Measurements from ENCODE around the gene LTF. TPM values are rescaled to one million over a fixed set of nuclear protein-coding genes. Genes with fewer than 3 reads are reported as not detected.
A peak's percentile ranks its signal among the peaks of the same experiment; 100 is the strongest.

LTF gene
- total and polyA plus RNA-seq, 2 of the 13 experiments (the other 11 are each of a cell fraction or from before 2014, with no cell fraction given), result not detected

DNA sequence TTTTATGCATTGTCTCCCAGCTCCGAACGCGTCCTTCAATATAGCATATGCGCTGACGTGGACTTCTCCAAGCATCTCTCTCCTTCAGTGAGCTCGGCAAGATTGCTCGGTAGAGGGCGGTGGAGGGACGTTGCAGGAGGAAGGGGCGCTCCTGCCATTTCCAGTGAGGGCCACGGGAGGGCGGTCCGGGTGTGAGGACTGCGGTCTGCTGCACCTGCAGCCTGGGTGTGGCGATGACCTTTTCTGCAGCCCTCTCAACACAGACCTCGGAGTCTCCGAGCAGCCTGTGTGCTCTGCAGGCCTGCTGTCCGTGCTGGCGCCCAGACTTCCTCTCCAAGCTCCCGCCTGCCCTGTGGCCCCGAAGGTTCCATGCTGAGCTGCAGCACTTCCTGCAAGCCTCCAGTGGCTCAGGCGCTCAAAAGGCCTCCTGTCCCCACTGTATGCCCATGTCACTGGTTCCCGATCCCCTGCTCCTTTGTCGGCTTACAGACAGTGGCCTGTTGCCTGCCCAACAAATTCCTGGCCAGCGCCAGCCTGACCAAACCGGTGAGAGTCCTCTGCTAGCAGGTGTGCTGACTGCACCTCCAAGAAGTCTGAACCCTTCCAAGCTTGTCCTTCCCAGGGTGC lies 24.1 kb upstream of the LTF start (continued):
- TF ChIP-seq ZBTB42 (CRISPR knock-in tag; IDR thresholded peaks at IDR 0.05) (no peak), MEIS2 (CRISPR knock-in tag; IDR thresholded peaks at IDR 0.05) (no peak), PPARG (CRISPR knock-in tag; conservative IDR thresholded peaks at IDR 0.05) (0 out of 2 replicates have a peak, but pooled peaks have one; percentile 28), ZFAT (CRISPR knock-in tag; conservative IDR thresholded peaks at IDR 0.05) (no peak), POLR2AphosphoS5 (IDR thresholded peaks at IDR 0.05; ENCODE audit: low read depth, low read length) (no peak), NFYC (CRISPR knock-in tag; IDR thresholded peaks at IDR 0.05) (no peak), POLR2AphosphoS2 (IDR thresholded peaks at IDR 0.05; ENCODE audit: low read depth, low read length) (no peak), MAFK (conservative IDR thresholded peaks at IDR 0.05 in 1 of 2, IDR thresholded peaks at IDR 0.05 in 1 of 2; ENCODE audit: low read length in 2 of 2) (0 out of 4 replicates have a peak, but pooled peaks of 1 of the 2 experiments have one; percentile 4), HNRNPH1 (optimal IDR thresholded peaks at IDR 0.05; ENCODE audit: low read depth, low read length) (no peak), HNRNPUL1 (IDR thresholded peaks at IDR 0.05; ENCODE audit: low read depth, low read length) (no peak), PHF20 (CRISPR knock-in tag; IDR thresholded peaks at IDR 0.05) (no peak), ZKSCAN1 (IDR thresholded peaks at IDR 0.05; ENCODE audit: low read length) (no peak), CEBPG (CRISPR knock-in tag; IDR thresholded peaks at IDR 0.05) (0 out of 2 replicates have a peak, but pooled peaks have one; percentile 11), SIN3B (IDR thresholded peaks at IDR 0.05; ENCODE audit: low read length) (no peak), CENPT (CRISPR knock-in tag; IDR thresholded peaks at IDR 0.05; ENCODE audit: low read depth) (no peak), ZNF607 (CRISPR knock-in tag; IDR thresholded peaks at IDR 0.05; ENCODE audit: borderline replicate concordance) (no peak), CCAR2 (optimal IDR thresholded peaks at IDR 0.05; ENCODE audit: low read depth, low read length) (no peak), ZNF569 (CRISPR knock-in tag; IDR thresholded peaks at IDR 0.05; ENCODE audit: borderline replicate concordance) (no peak), ZNF549 (CRISPR knock-in tag; IDR thresholded peaks at IDR 0.05) (no peak), CCDC6 (CRISPR knock-in tag; IDR thresholded peaks at IDR 0.05) (0 out of 2 replicates have a peak, but pooled peaks have one; percentile 38), MEF2D (CRISPR knock-in tag; IDR thresholded peaks at IDR 0.05) (no peak), ZNF24 (IDR thresholded peaks at IDR 0.05) (no peak), ADNP (CRISPR knock-in tag; IDR thresholded peaks at IDR 0.05) (no peak)
- TF ChIP-seq, protein P1, sequence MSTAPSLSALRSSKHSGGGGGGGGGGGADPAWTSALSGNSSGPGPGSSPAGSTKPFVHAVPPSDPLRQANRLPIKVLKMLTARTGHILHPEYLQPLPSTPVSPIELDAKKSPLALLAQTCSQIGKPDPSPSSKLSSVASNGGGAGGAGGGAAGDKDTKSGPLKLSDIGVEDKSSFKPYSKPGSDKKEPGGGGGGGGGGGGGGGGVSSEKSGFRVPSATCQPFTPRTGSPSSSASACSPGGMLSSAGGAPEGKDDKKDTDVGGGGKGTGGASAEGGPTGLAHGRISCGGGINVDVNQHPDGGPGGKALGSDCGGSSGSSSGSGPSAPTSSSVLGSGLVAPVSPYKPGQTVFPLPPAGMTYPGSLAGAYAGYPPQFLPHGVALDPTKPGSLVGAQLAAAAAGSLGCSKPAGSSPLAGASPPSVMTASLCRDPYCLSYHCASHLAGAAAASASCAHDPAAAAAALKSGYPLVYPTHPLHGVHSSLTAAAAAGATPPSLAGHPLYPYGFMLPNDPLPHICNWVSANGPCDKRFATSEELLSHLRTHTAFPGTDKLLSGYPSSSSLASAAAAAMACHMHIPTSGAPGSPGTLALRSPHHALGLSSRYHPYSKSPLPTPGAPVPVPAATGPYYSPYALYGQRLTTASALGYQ (CRISPR knock-in tag; IDR thresholded peaks at IDR 0.05), result no peak
- TF ChIP-seq, protein P2, sequence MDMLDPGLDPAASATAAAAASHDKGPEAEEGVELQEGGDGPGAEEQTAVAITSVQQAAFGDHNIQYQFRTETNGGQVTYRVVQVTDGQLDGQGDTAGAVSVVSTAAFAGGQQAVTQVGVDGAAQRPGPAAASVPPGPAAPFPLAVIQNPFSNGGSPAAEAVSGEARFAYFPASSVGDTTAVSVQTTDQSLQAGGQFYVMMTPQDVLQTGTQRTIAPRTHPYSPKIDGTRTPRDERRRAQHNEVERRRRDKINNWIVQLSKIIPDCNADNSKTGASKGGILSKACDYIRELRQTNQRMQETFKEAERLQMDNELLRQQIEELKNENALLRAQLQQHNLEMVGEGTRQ (IDR thresholded peaks at IDR 0.05; ENCODE audit: low read depth, low read length), result no peak
- TF ChIP-seq, protein P2 (CRISPR knock-in tag; IDR thresholded peaks at IDR 0.05; ENCODE audit: borderline replicate concordance), result no peak
- TF ChIP-seq, protein P3, sequence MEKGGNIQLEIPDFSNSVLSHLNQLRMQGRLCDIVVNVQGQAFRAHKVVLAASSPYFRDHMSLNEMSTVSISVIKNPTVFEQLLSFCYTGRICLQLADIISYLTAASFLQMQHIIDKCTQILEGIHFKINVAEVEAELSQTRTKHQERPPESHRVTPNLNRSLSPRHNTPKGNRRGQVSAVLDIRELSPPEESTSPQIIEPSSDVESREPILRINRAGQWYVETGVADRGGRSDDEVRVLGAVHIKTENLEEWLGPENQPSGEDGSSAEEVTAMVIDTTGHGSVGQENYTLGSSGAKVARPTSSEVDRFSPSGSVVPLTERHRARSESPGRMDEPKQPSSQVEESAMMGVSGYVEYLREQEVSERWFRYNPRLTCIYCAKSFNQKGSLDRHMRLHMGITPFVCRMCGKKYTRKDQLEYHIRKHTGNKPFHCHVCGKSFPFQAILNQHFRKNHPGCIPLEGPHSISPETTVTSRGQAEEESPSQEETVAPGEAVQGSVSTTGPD (CRISPR knock-in tag; IDR thresholded peaks at IDR 0.05), result no peak

Data from HepG2 (cell line).